Stimulated activated CD4-positive, alpha-beta T cell treated with anti-CD3 and anti-CD28 coated beads, Interleukin-12 subunit alpha, Interleukin-12 subunit beta, amount 100 ng/mL, for 4 hours (primary cell): ENCODE results near the gene ARSB.

Experiments
- DNase-seq: peaks from one replicate; pipeline ENCODE4 v3.0.0-alpha.2; 2020

Gene ARSB

GRCh38 chr5:78799266-78800017, 185.7 kb downstream of the ARSB start:
- no peak for DNase-seq

DNA sequence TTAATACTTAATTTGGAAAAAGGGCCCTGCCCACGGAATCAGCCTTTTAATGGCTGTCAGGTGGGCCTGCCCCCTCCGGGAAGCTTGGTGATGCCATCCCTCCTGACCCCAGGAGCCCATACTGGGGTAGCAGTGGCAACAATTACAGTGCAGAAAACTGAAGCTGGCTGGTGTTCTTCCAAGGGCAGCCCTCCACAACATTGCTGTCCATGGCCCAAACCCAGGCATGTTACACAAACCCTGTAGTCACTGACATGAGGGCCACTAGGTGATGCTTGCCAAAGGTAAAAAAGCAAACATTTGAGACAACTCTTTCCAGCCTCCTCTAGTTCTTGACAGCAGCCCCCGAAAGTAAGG, 186.5 kb downstream of the ARSB start:
- no peak for DNase-seq

DNA sequence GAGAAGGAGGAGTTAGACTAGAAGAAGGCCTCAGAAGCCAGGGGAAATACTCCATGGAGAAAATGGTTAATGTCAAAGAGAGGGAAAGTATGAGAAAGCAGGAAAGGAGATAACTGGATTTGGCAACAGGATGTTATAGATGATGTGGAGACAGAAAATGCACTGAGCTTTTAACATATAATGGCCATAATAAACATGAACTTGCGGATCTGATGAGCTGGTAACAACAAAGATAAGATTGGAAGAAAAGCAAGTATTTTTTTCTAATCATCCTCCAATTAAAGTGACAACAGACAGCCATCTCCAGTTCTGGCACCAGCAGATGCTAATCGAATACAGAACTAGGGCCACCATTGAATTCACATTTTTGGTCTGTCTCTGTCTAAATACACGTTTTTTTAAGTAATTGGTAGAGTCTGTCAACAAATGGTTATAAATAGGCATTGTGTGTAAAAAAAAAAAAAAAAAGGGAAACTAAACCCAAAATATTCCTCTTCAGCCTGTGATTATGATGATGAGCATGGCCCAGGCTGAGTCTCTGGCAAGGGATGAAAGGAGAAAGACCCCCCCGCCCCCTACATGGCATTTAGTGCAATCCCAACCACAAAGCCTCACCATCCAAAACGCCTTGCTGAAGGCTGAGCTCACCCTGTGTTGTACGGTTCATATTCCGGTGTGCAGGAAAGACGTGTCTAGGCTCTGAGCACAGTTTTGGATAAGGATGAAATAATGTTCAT, 187.0 kb downstream of the ARSB start:
- DNase-seq = no peak

GRCh38 chr5:78795757-78796156, 189.4 kb downstream of the ARSB start:
- DNase-seq = no peak

DNA sequence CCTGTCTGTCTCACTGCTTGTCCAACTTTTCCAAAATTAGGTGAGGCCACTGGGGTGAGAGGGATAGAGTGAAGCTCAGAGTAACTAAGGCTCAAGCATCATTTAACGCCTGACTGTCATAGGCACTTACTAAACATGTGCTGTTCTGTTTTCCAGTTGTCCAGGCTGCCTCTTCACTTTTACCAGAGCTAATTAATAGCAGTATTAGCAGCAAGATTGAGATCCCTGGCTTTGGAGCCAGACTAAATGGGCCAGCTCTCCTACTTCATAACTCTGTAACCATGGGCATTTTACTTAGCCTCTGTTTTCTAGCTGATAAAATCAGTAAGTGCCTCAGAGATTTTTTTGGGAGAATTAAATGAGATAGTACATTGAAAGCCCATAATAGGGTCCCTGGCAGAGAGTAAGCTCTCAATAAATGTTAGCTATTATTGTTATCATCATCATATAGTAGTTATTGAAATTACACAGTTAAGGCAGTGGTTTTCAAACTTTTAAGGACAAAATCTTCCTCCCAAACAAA, 190.4 kb downstream of the ARSB start:
- no peak for DNase-seq

GRCh38 chr5:78793907-78794662, 191.0 kb downstream of the ARSB start:
- DNase-seq = no peak

DNA sequence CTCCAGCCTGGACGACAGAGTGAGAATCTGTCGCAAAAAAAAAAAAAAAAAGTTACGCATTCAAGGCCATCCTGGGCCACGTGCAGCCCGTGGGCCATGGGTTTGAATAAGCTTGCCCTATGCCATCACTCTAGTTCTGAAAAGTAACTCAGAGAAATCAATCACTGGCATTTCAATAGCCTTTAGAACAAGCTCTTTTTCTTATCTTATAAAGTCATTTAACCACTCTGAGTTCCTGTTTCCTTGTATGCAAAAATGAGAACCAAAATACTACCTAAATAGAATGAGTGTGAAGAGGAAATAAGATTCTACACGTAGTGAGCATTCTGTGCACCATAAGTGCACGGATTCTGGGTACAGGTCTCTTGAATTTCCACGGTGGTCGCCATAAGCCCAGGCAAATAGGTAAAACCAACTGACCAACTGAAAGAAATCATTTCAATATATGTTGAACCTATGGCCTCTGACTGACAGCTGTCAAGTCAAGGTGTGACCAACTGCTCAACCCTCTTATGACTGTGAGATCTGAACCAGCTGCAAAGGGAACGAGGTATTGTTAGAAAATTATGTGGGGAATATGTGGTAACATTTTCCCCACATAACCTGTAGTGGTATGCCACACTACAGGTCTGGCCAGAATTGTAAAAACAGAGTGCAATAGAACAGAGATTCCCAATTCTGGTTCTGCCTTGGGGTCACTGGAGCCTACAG, 192.6 kb downstream of the ARSB start:
- no peak for DNase-seq

GRCh38 chr5:78791501-78792100, 193.5 kb downstream of the ARSB start:
- no peak for DNase-seq

- no peak for DNase-seq
These were observed 197.3 kb downstream of the ARSB start for GRCh38 chr5:78787783-78788182.

DNA sequence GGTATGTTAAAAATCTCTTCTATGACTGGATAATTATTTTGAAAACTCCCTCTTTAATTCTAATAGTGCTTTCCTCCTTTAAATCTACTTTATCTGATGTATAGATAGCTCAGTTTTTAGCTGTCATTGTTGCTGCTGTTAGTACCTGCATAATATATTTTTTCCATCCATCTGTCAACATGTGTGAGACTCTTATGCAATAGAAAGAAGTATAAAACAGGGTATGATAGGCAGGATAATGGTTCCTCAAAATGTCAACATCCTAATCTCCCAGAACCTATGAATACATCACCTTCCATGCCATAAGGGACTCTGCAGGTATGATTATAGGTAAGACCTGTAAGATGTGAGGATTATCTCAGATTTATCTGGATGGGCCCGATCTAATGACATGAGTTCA, 199.7 kb downstream of the ARSB start:
- no peak for DNase-seq

- DNase-seq = no peak
These were observed 201.5 kb downstream of the ARSB start for GRCh38 chr5:78783434-78784130.

- no peak for DNase-seq
These were observed 202.4 kb downstream of the ARSB start for GRCh38 chr5:78782728-78783127.

- no peak for DNase-seq
These were observed 203.4 kb downstream of the ARSB start for GRCh38 chr5:78781611-78782286.

DNA sequence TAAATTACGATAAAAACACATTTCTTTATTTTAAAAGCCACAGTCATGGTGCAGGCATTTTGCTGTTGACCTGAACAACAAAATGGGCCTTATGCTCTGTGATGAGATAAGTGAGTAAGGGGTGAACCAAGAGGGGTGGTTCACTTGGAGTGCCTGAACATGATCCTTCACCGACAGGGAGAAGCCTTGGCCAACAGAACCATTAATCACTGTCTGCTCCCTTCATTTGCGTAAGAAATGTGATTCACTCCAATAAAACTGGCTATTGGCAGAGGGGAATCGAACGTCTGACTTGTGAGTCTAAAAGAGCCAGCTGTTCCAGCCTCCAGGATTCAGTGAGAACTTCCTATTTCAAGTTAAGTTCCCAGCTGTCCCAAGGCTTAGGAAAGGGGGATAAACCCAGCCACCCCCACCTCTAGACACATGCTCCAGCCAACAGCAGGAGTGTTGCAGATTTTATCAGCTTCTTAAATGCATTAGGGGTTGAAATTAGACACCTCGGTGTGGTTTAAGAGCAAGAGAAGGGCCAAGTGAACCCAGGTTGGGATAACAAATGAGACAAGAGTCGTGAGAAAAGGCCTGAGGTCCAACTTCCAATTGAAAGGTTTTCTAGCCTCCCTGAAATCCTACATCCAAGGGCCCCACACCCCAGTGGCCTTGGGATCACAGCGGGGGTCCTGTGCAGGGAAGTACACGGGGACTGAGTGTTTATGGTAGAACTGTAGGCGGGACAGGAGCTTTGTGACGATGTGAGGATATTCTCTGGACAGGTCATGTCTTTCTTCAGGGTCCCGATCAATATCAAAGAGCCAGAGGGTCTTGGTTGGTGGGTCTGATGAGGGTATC, 205.1 kb downstream of the ARSB start:
- DNase-seq = no peak

DNA sequence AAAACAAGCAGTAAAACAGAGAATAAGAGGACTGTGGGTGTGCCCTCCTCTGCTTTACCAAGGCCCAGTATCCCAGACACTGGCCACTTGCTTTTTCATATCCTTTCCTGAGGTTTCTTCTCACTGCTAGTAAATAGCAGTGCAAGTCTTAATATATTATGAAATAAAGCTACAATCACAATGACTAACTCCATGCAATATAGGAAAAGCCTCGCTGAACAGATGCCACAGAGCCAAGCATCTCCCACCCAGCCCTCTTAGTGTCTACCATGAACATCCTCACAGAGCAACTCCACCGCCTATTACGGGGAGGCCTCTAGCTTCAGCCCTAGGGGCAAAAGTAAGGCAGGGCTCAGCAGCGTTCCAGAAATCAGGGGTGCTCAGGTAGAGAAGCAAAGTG, 205.8 kb downstream of the ARSB start:
- no peak for DNase-seq

GRCh38 chr5:78778538-78778937, 206.6 kb downstream of the ARSB start:
- DNase-seq = no peak

GRCh38 chr5:78777901-78778300, 207.2 kb downstream of the ARSB start:
- no peak for DNase-seq

DNA sequence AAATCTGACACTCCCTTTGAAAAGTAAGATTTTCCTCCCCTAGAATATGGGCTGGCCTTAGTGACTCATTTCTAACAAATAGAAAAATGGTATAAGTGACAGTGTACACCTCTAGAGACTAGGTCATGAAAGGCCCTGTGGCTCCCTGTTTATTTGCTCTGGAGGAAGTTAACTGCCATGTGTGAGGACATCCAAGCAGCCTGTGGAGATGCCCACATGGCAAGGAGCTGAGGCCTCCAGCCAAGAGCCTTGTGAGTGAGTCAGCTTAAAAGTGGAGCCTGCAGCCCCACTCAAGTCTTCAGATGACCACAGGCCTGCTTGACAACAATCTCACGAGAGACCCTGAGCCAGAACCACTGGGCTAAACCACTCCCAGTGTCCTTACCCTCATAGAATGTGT, 208.5 kb downstream of the ARSB start:
- DNase-seq = no peak

GRCh38 chr5:78773655-78774054, 211.5 kb downstream of the ARSB start:
- DNase-seq = no peak
